Central memory CD4-positive, alpha-beta T cell (primary cell): ENCODE measurements around the gene RSRC1.
"Not testable (repeated sequence)": the region's sequence is repeated elsewhere in the genome, so short reads cannot be mapped to it uniquely, and the experiment has no call there.

Experiments used
- DNase-seq: peaks from one replicate; pipeline ENCODE4 v3.0.0; 2022

Gene RSRC1

GRCh38 chr3:158539414-158540014 lies 429.6 kb downstream of the RSRC1 start:
- peak; percentile 21 for DNase-seq

- DNase-seq = no peak
Observed at GRCh38 chr3:158540066-158540465, 430.2 kb downstream of the RSRC1 start.

- no peak for DNase-seq
Observed at GRCh38 chr3:158548691-158549090, 438.8 kb downstream of the RSRC1 start.

GRCh38 chr3:158549938-158550337 lies 440.0 kb downstream of the RSRC1 start:
- DNase-seq = not testable (repeated sequence)

- no peak for DNase-seq
Observed at GRCh38 chr3:158552124-158552523, 442.2 kb downstream of the RSRC1 start.

GRCh38 chr3:158559504-158559903 lies 449.6 kb downstream of the RSRC1 start:
- no peak for DNase-seq

- DNase-seq = no peak
Observed at GRCh38 chr3:158560979-158561378, 451.1 kb downstream of the RSRC1 start.

- DNase-seq = no peak
Observed at GRCh38 chr3:158562674-158563073, 452.8 kb downstream of the RSRC1 start.

GRCh38 chr3:158563076-158563475 lies 453.2 kb downstream of the RSRC1 start:
- no peak for DNase-seq

- no peak for DNase-seq
Observed at GRCh38 chr3:158565076-158565475, 455.2 kb downstream of the RSRC1 start.

GRCh38 chr3:158568784-158569183 lies 458.9 kb downstream of the RSRC1 start:
- DNase-seq = no peak

- DNase-seq = no peak
Observed at GRCh38 chr3:158569794-158570193, 459.9 kb downstream of the RSRC1 start.

- peak; percentile 80 for DNase-seq
Observed at GRCh38 chr3:158570999-158571702, 461.3 kb downstream of the RSRC1 start, which contains the start of gene MLF1. Gene MLF1, plus strand, starts transcription at chr3:158571194. Its CDS starts 107 bp downstream, at chr3:158571301.

- DNase-seq = no peak
Observed at GRCh38 chr3:158571969-158572765, 462.3 kb downstream of the RSRC1 start.

GRCh38 chr3:158572766-158573060 lies 462.8 kb downstream of the RSRC1 start:
- no peak for DNase-seq

- DNase-seq = no peak
Observed at GRCh38 chr3:158573714-158574113, 463.8 kb downstream of the RSRC1 start.

GRCh38 chr3:158574646-158575045 lies 464.8 kb downstream of the RSRC1 start:
- DNase-seq = no peak

GRCh38 chr3:158590223-158590622 lies 480.3 kb downstream of the RSRC1 start:
- no peak for DNase-seq
